Activated CD4-positive, alpha-beta T cell treated with anti-CD3 and anti-CD28 coated beads for 24 hours (primary cell): Measurements from ENCODE around the gene DNAJC6.
"Not testable (repeated sequence)": the region's sequence is repeated elsewhere in the genome, so short reads cannot be mapped to it uniquely, and the experiment has no call there.

Experiments used
- DNase-seq, 2 donors: peaks; one replicate each; pipeline ENCODE4 v3.0.0-alpha.2; 2020; ENCODE audit warnings: low read depth in 2 of 2

DNAJC6 gene

DNA sequence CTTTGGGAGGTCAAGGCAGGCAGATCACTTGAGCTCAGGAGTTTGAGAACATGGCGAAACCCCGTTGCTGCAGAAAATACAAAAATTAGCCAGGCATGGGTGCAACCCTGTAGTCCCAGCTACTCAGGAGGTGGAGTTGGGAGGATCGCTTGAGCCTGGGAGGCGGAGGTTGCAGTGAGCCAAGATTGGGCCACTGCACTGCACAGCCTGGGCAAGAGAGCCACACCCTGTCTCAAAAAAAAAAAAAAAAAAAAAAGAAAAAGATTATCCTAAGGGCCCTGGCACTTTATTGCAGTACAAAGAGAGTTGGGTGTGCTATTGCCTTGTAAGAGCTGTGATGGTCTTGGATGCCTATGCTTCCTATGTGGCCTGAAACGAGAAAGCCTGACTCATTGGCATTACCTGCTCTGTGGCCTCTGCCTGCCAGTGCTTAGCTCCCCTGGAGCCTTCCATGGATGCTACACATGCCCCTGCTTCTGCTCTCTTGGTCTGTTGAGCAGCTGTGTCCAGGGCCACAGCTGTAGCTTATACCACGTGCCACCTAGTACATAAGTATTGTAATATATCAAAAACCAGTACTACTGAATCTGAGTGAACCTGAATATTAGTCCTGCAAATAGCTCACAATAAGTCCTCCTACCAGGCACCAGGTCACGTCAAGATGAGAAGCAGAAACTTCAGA is 45.8 kb downstream of the DNAJC6 start:
- DNase-seq, result no peak

DNA sequence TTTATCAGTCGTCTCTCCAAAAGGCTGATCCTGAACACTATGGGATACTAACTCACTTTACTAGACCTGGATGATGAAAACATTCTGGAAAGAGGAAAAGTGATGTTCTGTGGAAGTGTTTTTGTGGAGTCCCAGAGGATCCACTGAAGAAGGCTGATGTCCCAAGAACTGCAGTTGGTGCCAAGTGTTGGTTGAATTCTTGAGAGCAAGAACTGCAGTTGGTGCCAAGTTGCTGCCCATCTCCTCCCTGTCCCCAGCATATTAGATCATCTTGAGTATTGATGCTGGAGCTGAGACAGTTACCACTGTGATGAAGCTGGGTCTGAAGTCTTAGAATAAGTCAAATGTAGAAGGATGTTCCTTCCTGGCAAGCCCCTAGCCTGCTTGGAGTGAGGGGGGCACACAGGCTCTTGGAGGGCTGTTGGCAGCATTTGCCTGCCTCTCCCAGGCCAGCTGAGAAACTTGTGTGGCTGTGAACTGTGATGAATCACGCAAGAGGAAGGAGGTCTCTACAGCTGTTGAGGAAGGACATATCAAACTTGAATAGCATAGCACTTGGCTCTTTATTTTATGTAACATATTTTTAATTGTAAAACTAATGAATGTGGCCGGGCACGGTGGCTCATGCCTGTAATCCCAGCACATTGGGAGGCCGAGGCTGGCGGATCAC is 48.1 kb downstream of the DNAJC6 start:
- no peak for DNase-seq

DNA sequence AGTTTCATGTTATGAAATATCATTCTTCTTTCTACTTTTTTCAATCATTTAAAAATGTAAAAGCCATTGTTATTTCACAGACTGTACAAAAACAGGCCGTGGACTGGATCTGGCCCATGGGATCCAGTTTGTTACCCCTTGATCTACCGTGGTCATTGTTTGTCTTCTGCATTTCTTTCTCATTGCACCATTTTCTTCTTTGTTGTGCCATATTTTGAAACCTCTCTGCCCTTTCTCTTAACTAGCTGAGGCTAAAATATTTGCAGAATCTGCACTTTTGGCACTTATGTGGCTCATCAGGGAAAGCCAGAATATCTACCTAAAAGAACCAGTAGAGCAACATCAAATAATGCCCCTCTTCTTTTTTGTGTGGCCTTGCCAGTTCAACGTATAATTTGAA is 50.5 kb downstream of the DNAJC6 start:
- no peak for DNase-seq

DNA sequence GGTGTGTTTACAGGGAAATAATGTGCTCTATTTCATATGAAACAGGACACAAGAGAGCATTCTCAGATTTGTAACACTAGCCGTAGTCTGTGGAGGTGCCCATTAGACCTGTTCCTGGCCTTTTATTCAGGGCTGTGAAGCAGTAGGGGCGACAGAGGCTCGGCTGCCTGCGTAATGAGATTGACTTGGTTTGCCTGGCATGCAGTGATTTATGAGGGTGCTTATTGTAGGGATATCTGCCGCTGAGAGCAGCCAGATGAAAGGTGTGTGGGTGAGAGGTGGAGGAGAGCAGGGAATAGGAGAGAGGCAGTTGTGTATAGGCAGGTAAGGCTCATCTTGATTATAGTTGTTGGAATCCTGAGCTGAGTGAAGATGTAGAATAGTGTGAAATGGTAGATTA is 51.3 kb downstream of the DNAJC6 start:
- no peak for DNase-seq

DNA sequence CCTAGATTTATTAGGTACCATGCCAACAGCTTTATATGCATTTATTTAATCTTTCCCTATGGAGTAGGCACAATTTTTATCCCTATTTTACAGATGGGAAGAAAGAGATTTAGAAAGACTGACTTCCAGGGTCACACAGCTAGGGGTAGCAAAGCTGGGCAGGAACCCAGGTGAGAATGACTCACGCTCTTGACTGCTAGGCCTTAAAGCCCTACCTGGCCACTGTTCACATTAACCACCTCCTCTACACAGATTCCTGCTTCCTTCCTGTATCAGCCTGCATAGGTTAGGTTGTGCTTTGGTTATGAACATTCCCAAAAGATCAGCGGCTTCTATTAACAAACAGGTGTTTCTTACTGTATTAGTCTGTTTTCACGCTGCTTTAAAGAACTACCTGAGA is 53.2 kb downstream of the DNAJC6 start:
- no peak for DNase-seq

DNA sequence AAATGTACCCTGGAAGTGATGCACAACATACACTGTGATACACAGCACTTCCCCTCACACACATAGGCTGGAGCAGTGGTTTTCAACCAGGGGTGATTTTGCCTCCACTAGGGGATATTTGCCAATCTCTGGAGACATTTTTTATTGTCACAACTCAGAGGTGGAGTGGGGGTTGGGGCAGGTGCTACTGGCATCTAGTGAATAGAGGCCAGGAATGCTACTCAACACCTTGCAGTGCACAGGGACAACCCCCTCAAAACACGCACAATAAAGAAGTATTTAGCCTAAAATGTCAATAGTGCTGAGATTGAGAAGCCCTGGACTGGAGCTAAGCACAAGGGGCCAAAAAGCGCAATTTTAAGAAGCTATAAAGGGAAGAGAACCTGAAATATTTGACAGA is 54.1 kb downstream of the DNAJC6 start:
- no peak for DNase-seq

DNA sequence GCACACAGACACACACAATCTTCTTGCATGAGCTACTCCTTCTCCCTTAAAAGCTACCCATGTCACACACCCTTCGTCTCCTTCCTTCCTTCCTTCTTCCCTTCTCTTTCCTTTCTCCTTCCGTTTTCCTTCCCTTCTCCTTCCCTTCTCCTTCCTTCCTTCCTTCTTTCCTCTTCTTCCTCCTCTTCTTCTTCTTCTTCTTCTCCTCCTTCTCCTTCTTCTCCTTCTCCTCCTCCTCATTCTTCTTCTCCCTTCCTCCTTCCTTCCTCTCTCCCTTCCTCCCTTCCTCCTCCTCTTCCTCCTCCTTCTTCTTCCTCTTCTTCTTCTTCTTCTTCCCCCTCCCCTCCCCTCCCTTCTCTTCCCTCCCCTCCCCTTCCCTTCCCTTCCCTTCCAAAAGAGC is 59.1 kb downstream of the DNAJC6 start:
- DNase-seq, result no peak

DNA sequence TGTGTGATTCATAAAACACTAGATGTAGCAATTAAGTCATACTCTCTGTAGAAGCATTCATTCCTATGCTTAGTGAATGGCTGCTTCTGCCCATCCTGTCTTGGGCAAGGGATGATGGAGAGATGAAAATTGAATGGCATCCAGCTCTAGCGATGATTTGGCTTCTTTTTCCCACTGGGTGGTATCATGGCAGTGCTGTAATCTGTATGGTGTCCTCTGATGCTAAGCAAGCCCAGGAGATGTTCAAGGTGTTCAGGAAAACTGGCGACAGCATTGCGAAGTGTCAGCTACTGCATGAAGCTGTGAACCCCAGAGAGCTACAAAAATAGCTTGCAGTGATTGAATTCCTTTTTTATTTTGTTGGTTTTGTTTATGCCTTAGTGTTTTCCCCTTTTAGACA is 62.2 kb downstream of the DNAJC6 start:
- no peak for DNase-seq

DNA sequence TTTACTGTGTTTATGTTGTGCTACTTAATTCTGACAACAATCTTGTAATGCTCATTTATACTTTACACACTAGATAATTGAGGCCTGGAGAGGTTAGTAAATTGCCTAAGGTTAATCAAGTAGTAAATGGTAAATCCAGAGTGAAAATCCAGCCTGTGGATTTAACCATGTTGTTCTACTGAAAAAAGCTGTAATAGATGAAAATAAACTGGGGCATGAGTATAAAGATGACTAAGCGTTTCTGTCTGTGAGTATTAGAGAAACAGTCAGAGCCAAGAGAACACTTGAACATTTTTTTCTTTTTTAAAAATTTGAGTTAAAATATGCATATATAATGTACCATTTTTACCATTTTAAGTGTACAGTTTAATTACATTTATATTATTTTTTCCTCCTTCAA is 63.2 kb downstream of the DNAJC6 start:
- DNase-seq, result no peak

DNA sequence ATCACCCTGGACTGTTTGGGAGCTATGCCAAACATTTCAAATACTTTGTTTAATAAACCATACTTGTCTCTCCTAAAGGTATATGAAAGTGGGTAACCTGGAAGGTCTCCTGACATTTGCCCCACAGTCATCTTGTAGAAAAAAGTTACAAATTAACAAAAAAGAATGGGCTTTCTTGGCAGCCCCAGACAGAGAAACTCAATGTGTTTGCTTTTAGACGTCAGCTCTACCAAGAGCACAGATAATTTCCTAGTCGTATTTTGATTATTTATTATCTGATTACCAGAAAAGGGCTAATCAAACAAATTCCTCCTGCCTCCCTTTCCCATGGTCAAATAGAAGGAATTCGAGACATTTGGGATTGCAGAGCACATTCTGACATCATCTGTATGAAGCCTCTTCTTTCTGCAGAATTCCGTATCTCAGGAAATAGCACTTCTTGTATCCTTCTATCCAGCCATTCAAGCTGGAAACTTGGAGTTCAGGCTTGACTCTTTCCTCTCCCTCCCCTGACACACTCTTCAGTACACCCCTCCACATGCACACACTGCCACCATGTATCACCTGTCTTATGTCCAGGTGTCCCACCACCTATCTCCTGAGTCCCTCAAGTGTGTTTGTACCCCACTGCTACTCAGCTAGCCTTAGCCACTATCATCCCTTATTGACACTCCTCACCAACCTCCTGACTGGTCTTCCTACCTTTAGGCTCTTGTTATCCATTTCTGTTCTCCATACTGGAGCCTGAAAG is 68.3 kb downstream of the DNAJC6 start:
- no peak for DNase-seq

DNA sequence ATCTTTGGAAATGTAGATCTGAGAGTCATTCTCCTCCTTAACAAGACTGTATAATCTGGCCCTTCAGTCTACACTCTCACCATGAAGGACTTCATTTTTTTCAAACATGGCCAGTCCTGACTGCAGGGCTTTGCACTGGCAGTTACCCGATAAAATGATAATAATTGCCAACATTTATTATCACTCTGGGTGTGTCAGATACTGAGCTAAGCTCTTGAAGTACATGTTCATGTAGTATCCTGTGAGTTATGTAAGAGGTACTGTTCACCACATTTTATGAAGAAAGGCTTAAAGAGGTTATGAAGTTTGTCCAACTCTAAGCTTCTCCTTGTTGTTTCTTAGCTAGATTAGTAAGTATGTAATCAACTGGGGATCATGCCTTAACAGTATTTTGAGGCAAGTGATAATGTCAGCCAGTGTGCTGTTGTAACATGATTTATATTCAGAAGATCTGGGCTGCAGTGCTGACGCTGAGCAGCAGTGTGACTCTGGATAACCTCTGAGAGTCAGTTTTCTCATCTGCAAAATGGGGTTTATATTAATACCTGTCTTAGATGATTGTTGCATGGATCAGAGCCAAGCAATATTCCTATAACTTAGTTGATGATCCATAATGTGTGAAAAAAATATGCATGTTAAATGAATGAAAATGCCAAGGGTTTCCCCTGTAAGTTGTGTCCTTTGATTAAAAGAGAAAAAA is 69.1 kb downstream of the DNAJC6 start:
- DNase-seq, result no peak

DNA sequence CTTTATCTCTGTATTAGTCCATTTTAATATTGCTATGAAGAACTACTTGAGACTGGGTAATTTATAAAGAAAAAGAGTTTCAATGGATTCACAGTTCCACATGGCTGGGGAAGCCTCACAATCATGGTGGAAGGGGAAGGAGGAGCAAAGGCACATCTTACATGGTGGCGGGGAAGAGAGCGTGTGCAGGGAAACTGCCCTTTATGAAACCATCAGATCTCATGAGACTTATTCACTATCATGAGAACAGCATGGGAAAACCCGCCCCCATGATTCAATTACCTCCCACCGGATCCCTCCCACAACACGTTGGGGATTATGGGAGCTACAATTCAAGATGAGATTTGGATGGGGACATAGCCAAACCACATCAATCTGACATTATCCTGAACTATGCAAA is 75.1 kb downstream of the DNAJC6 start:
- not testable (repeated sequence) for DNase-seq

DNA sequence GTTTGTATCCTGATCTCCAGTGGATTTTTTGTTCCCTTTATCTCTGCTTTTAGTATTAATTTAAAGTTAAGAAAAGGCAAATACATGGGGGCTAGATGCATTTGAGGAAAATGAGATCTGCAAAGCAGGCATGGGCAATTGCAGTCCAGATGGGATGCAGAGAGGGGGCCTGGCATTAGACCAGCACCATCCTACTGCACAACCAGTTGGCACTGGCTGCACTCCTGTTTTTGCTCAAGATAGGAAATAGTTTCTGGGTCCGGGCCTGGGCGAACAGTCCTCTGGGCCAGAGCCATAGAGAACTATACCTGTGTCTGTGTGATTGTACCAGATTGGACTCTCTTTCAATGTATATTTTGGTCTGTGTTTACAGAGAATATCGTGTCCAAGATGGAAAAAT is 77.1 kb downstream of the DNAJC6 start:
- DNase-seq, result no peak

DNA sequence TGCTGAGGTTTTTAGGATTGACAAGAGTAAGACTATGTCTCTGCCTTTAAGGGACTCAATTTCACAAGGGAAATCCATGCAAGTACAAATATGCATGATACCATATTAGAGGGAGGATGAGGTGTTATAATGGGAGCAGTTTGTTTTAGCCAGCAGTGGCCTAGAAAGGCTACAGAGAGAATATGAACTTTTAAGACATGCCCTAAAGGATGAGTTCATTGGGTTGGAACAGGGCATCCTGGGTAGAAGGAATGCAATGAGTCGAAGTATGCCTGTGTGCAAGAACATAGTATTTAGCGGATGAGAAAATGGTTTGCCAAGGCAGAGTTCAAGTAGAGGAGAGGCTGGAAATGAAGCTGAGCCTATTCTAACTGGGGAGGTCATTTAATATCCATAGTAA is 78.5 kb downstream of the DNAJC6 start:
- DNase-seq, result no peak

DNA sequence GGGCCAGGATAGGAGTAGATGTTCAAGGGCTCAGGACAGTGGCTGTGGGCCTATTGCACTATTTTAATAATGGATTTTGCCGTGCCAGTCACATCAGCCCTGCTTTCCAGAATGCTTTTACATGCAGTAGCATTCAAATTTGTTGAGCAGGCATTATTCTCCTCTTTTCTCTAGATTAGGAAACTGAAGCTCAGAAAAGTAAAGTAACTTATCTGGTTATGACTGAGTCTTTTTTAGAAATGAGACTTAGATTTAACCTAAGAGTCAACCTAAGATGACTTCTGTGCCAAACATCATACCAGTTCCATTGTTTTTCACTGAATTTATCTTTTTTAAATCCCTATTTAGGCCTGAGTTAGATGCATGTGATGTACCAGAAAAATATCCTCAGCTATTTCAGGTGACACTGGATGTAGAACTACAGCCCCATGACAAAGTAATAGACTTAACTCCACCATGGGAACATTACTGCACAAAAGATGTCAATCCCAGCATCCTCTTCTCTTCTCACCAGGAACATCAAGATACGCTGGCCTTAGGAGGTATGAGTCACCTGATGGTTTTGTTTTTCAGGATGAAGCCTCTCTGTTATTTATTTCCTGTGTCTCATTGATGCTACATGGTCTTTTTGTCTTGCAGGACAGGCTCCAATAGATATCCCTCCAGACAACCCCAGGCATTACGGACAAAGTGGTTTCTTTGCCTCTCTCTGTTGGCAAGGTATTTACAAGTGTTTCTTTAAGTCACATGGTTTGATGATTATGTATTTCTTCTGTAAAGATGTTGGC is 79.8 kb downstream of the DNAJC6 start:
- no peak for DNase-seq

DNA sequence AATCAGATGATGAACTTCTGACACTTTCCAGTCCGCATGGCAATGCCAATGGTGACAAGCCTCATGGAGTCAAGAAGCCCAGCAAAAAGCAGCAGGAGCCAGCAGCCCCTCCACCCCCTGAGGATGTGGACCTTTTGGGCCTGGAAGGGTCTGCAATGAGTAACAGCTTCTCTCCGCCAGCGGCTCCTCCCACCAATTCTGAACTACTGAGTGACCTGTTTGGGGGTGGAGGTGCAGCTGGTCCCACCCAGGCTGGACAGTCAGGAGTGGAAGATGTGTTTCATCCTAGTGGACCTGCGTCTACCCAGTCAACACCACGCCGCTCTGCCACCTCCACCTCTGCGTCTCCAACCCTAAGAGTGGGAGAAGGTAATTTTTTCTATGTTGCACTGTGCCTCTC is 83.2 kb downstream of the DNAJC6 start:
- no peak for DNase-seq

DNA sequence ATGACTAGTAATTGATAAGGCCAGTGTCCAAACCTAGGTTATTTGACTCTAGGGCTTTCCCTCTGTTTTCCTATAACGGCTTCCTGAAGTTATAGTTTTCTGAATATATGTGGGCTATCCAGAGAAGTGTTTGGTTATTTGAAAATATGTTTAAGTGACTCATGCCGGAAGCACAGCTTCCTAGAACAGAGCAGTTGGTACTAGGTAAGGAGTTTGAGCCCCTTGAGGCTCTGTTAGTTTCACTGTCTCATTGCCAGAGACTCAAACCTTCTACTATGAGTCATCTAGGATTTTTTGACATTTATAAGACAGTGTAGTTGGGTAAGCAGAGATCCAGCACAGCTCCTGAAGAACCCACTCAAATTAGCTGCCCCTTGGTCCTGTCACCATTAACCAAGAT is 84.0 kb downstream of the DNAJC6 start:
- DNase-seq, result no peak

DNA sequence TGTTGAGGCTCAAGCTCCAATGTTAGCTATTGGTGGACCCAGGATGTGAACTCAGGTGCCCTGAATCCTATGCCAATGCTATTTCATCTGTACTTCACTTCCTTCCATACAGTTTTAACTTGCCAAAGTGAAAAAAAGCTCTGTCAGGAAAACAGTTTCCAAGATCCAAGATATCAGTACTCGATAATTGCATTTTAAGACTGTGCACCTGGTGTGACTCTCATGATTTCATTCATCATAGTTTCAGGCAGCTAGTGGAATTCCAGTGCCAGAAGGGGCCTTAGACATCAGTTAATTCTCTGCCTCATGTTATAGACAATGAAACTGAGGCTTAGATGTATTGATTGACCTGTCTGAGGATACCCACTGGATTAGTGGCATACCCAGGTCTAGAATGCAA is 84.6 kb downstream of the DNAJC6 start:
- no peak for DNase-seq

DNA sequence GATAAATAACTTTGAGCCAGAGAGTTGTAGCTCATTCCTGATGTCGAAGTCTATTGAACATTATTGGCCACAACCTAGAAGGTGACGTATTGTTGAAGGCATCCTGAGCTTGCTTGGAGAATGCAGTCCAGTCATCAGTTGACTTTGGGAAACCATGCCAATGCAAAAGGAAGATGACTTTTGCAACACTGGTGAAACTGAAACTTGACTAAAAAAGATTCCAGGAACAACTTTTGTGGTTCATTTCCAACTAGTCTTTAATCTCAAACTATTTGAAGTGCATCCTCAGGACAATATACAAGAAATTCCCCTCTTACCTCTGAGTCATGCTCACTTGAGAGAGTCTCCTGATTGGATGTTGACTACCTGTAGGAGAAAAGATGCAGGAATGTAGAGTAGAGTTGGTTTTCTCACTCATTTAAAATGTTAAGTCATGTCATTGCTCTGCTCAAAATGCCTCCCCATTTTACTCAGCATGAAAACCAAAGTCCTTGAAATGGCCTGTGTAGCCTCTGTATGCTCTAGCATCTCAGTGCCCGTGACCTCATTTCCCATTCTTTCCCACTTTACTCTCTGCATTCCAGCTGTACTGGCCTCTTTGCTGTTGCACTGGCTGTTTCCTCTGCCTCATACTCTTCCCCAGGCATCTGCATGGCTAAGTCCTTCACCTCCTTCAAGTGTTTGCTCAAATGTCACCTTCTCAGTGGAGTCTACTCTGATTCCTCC is 86.7 kb downstream of the DNAJC6 start:
- DNase-seq, result no peak

DNA sequence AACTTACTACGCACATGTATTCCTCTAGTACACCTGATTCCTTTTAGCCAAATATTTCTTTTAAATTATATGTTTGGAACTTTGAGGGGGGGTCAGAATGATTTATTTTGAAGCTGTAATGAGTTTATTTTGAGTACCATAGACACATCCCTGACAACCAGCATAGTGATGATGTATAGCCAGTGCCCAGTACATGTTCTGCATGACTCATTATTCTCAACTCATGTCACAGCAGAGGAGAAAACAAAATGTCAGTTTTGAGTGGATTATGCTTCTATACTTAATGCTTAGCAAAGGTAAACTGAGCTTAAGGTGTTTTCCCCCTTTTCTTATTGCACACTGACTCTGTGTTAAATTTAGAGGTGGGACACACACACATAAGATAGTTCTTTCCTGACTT is 88.7 kb downstream of the DNAJC6 start:
- DNase-seq, result no peak

DNA sequence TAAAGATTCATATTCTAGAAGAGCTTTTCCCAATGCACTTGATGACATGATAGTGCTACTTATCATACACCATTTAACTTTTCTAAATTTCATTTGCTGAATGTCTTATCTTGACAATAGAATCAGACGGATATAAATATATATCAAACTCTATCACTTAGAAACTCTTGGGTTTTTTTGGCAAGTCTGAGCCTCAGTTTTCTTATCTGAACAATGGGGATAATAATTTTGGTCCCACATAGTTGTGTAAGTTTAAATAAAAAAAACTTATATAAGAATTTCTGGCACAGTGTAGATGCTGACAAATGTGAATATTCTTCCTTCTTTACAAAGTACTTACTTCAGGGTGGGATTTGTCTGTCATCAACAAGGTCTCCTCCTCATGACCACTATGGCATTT is 89.7 kb downstream of the DNAJC6 start:
- no peak for DNase-seq
